ENCODE data around the gene RAD51B.

- no peak for TF ChIP-seq TAF1 (IDR thresholded peaks at IDR 0.05; ENCODE audit: borderline replicate concordance, low read depth, low read length)
- no peak for TF ChIP-seq POLR2A (IDR thresholded peaks at IDR 0.05; ENCODE audit: low read depth, low read length)
These were observed 804.2 kb downstream of the RAD51B start for GRCh38 chr14:68623826-68624225.

Data from GM12892 (cell line).